Spleen (tissue), 11 donors: Measurements from ENCODE around the gene TACR2. TPM values are rescaled to one million over a fixed set of nuclear protein-coding genes. Genes with fewer than 3 reads are reported as not detected.

Source experiments
- DNase-seq: peaks from one replicate; pipeline ENCODE4 v3.0.0-alpha.2; 2020
- H3K27ac ChIP-seq, 8 donors: fragments of 200-600 bp; sonication (generic) in 7 of 8; 1 replicate in 4 of 8; 2 replicates in 4 of 8; pipeline versions ENCODE4 v1.5.0 to v1.8.0; 2016 to 2021; ENCODE audit warnings: inconsistent platforms in 4 of 8, mild to moderate bottlenecking in 4 of 8, moderate library complexity in 1 of 8
- H3K27me3 ChIP-seq, 7 donors: fragments of 200-600 bp; sonication (generic) in 6 of 7; replicated peaks in 1 of 7; 1 replicate in 4 of 7; 2 replicates in 3 of 7; pipeline versions ENCODE4 v1.5.0 to v1.8.0; 2016 to 2021; ENCODE audit warnings: inconsistent platforms in 3 of 7, mild to moderate bottlenecking in 1 of 7
- H3K36me3 ChIP-seq, 6 donors: fragments of 200-600 bp; sonication (generic) in 5 of 6; 1 replicate in 4 of 6; 2 replicates in 2 of 6; pipeline versions ENCODE4 v1.5.0 to v1.8.0; 2016 to 2021; ENCODE audit warnings: inconsistent platforms in 2 of 6
- H3K4me1 ChIP-seq, 6 donors: fragments of 200-600 bp; sonication (generic) in 5 of 6; 1 replicate in 3 of 6; 2 replicates in 3 of 6; pipeline versions ENCODE4 v1.5.0 to v1.8.0; 2016 to 2021; ENCODE audit warnings: inconsistent platforms in 3 of 6
- H3K4me3 ChIP-seq, 8 donors: fragments of 200-600 bp; sonication (generic) in 7 of 8; 1 replicate in 4 of 8; 2 replicates in 4 of 8; pipeline versions ENCODE4 v1.5.0 to v1.8.0; 2016 to 2021; ENCODE audit warnings: inconsistent platforms in 4 of 8, mild to moderate bottlenecking in 4 of 8, moderate library complexity in 2 of 8
- H3K9me3 ChIP-seq, 8 donors: fragments of 200-600 bp; sonication (generic) in 7 of 8; 1 replicate in 4 of 8; 2 replicates in 4 of 8; pipeline versions ENCODE4 v1.5.0 to v1.8.0; 2016 to 2021; ENCODE audit warnings: inconsistent platforms in 4 of 8
- POLR2A ChIP-seq, 3 donors: fragments of 450-650 bp; IDR thresholded peaks; one replicate each; pipeline ENCODE4 v1.5.1; 2017; ENCODE audit warnings: antibody characterized with exemption in 3 of 3, mild to moderate bottlenecking in 1 of 3
- POLR2AphosphoS5 ChIP-seq, 3 donors: sonication (generic); formaldehyde crosslinking; IDR thresholded peaks; one replicate each; pipeline ENCODE4 v1.5.1; 2017; ENCODE audit warnings: antibody characterized with exemption in 3 of 3
- WGBS, 5 donors: extraction: QIAGEN DNeasy Blood & Tissue Kit in 3 of 5; methylation state at CpG; one replicate each; pipeline versions ENCODE4 v1.1.5 to v1.1.7; 2013 to 2018; 5-methylcytosine and 5-hydroxymethylcytosine counted together
- intact Hi-C: fragments of 100-400 bp; cut with DNase I; formaldehyde crosslinking; loops from one replicate; pipeline ENCODE4 v1.15.0; 2023; ENCODE audit warnings: low total_unique reads
- polyA plus RNA-seq, 3 donors: library from polyadenylated mRNA; stranded (reverse); fragments of 200-250 nt; gene quantifications; one replicate each; pipeline ENCODE4 v1.2.1, GENCODE V29; 2013
- total RNA-seq, 7 donors: library from RNA; depleted of rRNA in 3 of 7; stranded (reverse); fragments of >200 nt in 3 of 7; fragmentation: NEBNext Ultra II Directional in 4 of 7; extraction: Animal tissue kit (Norgen Biotek cat#: 25700) in 4 of 7; gene quantifications; one replicate each; pipeline versions ENCODE4 v1.1.0 to v1.2.1, GENCODE V29; 2016 to 2021
- TF ChIP-seq, protein P1 (sequence below), 11 experiments: fragments of 200-600 bp in 7 of 11; fragments of 450-650 bp in 4 of 11; sonication (generic) in 4 of 11; IDR thresholded peaks in 8 of 11; conservative IDR thresholded peaks in 3 of 11; 1 replicate in 7 of 11; 2 replicates in 4 of 11; pipeline versions ENCODE4 v1.4.0 to v1.8.0; 2016 to 2021; ENCODE audit warnings: antibody characterized with exemption in 11 of 11, inconsistent platforms in 4 of 11, mild to moderate bottlenecking in 1 of 11
- donor health status: healthy with polysubstance abuse.
- donor health status: DM: no; HTN: no; CAD: no; lungs with moderate emphysema.
- donor health status: DM: no; HTN: no; CAD: no.
- donor health status: Bipolar disorder and iron deficiency.
- donor health status: healthy.
- donor health status: DM: no; HTN: no; CAD: no.
- donor health status: DM: yes; HTN: yes; CAD: no.

TACR2 gene
- total and polyA plus RNA-seq, 10 donors = 0.15 to 0.52 (median 0.30) TPM; not detected in 4

- Histone ChIP-seq H3K4me3 (no peak overlapping the region), H3K4me1 (peaks cover 23 to 64% (median 50%) of the 10 kb centered on the region in 6 donors), H3K36me3 (no peaks in the 10 kb centered on the region), H3K27ac (peak overlapping the region; percentile 35 to 85 (median 70)), H3K9me3 (no peaks in the 10 kb centered on the region), H3K27me3 (peaks cover 0 to 26% (median 6%) of the 10 kb centered on the region in 7 donors)
- 0 to 16% (median 10%) methylated on average over 1 of the region's 1 CpG for WGBS, 5 donors
- DNase-seq = peak; percentile 72
- intact Hi-C loops = no loop called here
- TF ChIP-seq, protein P1, sequence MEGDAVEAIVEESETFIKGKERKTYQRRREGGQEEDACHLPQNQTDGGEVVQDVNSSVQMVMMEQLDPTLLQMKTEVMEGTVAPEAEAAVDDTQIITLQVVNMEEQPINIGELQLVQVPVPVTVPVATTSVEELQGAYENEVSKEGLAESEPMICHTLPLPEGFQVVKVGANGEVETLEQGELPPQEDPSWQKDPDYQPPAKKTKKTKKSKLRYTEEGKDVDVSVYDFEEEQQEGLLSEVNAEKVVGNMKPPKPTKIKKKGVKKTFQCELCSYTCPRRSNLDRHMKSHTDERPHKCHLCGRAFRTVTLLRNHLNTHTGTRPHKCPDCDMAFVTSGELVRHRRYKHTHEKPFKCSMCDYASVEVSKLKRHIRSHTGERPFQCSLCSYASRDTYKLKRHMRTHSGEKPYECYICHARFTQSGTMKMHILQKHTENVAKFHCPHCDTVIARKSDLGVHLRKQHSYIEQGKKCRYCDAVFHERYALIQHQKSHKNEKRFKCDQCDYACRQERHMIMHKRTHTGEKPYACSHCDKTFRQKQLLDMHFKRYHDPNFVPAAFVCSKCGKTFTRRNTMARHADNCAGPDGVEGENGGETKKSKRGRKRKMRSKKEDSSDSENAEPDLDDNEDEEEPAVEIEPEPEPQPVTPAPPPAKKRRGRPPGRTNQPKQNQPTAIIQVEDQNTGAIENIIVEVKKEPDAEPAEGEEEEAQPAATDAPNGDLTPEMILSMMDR (IDR thresholded peaks at IDR 0.05 in 8 of 11, conservative IDR thresholded peaks at IDR 0.05 in 3 of 11) = peak; percentile 12 to 75 (median 67)
- TF ChIP-seq POLR2AphosphoS5 (IDR thresholded peaks at IDR 0.05) = peak in 1 of 3 donors; percentile 17
- no peak for TF ChIP-seq POLR2A (IDR thresholded peaks at IDR 0.05)
Measured at GRCh38 chr10:69449841-69450240, 33.1 kb upstream of the TACR2 start.

GRCh38 chr10:69446650-69447151, 30.0 kb upstream of the TACR2 start:
- peaks cover 14 to 33% (median 25%) of the 10 kb centered on the region in 6 donors for H3K4me1 ChIP-seq
- WGBS, 5 donors = 39 to 64% (median 40%) methylated on average over 3 of the region's 3 CpGs
- intact Hi-C loops = no loop called here

GRCh38 chr10:69446229-69446628, 29.5 kb upstream of the TACR2 start:
- no peak overlapping the region for H3K27ac ChIP-seq
- TF ChIP-seq POLR2AphosphoS5 (IDR thresholded peaks at IDR 0.05) (no peak), POLR2A (IDR thresholded peaks at IDR 0.05) (no peak)
- TF ChIP-seq, protein P1 (IDR thresholded peaks at IDR 0.05 in 8 of 11, conservative IDR thresholded peaks at IDR 0.05 in 3 of 11) = no peak

More at GRCh38 chr10:69446650-69447151, 30.0 kb upstream of the TACR2 start:
- DNase-seq = no peak
- Histone ChIP-seq H3K4me3 (no peak overlapping the region), H3K9me3 (no peaks in the 10 kb centered on the region), H3K27ac (peak overlapping the region in 1 of 8 donors; percentile 0), H3K27me3 (peaks cover 0 to 10% (median 3%) of the 10 kb centered on the region in 7 donors), H3K36me3 (no peaks in the 10 kb centered on the region)
- TF ChIP-seq POLR2A (IDR thresholded peaks at IDR 0.05) = no peak
- TF ChIP-seq, protein P1 (IDR thresholded peaks at IDR 0.05 in 8 of 11, conservative IDR thresholded peaks at IDR 0.05 in 3 of 11) = no peak
- TF ChIP-seq POLR2AphosphoS5 (IDR thresholded peaks at IDR 0.05) = no peak

GRCh38 chr10:69445041-69445440, 28.3 kb upstream of the TACR2 start:
- Histone ChIP-seq H3K27ac (no peak overlapping the region), H3K27me3 (no peaks in the 10 kb centered on the region), H3K36me3 (no peaks in the 10 kb centered on the region), H3K9me3 (no peaks in the 10 kb centered on the region), H3K4me1 (peaks cover 2 to 16% (median 9%) of the 10 kb centered on the region in 6 donors), H3K4me3 (no peak overlapping the region)
- TF ChIP-seq POLR2A (IDR thresholded peaks at IDR 0.05) (no peak), POLR2AphosphoS5 (IDR thresholded peaks at IDR 0.05) (no peak)
- TF ChIP-seq, protein P1 (IDR thresholded peaks at IDR 0.05 in 8 of 11, conservative IDR thresholded peaks at IDR 0.05 in 3 of 11) = no peak
- WGBS, 5 donors = 62 to 77% (median 75%) methylated on average over 4 of the region's 4 CpGs
- intact Hi-C loops = no loop called here
- no peak for DNase-seq

More at GRCh38 chr10:69446229-69446628, 29.5 kb upstream of the TACR2 start:
- no peaks in the 10 kb centered on the region for H3K36me3 ChIP-seq
- intact Hi-C loops = no loop called here
- no peaks in the 10 kb centered on the region for H3K9me3 ChIP-seq
- no peak overlapping the region for H3K4me3 ChIP-seq
- peaks cover 0 to 5% (median 0%) of the 10 kb centered on the region in 7 donors for H3K27me3 ChIP-seq
- peaks cover 13 to 28% (median 21%) of the 10 kb centered on the region in 6 donors for H3K4me1 ChIP-seq
- DNase-seq = no peak
